ENCODE results near the gene SLC22A7. TPM values are rescaled to one million over a fixed set of nuclear protein-coding genes. Genes with fewer than 3 reads are reported as not detected.
A peak's percentile ranks its signal among the peaks of the same experiment; 100 is the strongest.

SLC22A7 gene
- total RNA-seq (2021; fragmentation: NEBNext Ultra II Directional; extraction: Animal tissue kit (Norgen Biotek cat#: 25700)) (not detected in 2 replicates), polyA plus RNA-seq (2011; rRNA removed) (not detected in 2 replicates), polyA minus RNA-seq (2011; rRNA and poly(A)+ RNA removed) (not detected in 2 replicates)
- polyA plus RNA-seq (2011; cell fraction: cytosol; rRNA removed), result not detected
- not detected for polyA plus RNA-seq (2011; cell fraction: nucleus; rRNA removed)
- 0.13 to 0.58 TPM (median 0.47 TPM) in 3 of 4 replicates, not detected in the other for polyA plus RNA-seq (2012, experiment 1 of 2)
- polyA plus RNA-seq (2012, experiment 2 of 2), result 0.22 TPM
- polyA plus RNA-seq (2013, experiment 1 of 2), result not detected
- not detected for polyA plus RNA-seq (2013, experiment 2 of 2)
- polyA minus RNA-seq (2011; cell fraction: cytosol; rRNA and poly(A)+ RNA removed), result not detected
- polyA minus RNA-seq (2011; cell fraction: nucleus; rRNA and poly(A)+ RNA removed), result not detected
- long read RNA-seq, experiment 1, result 0 reads
- long read RNA-seq, experiment 2, result 0 reads

- Histone ChIP-seq H3K4me2 (ENCODE audit: insufficient read depth in 1 of 2, low read depth in 2 of 2, low read length in 2 of 2) (no peak within 1 kb of the TSS), H3K27ac (ENCODE audit: low read depth, low read length) (no peak within 1 kb of the TSS), H2BK15ac (ENCODE audit: low read length) (no peak within 1 kb of the TSS), H3K23ac (ENCODE audit: insufficient read length) (no peak within 1 kb of the TSS), H3K56ac (replicated peaks; ENCODE audit: insufficient read length, low read depth, low read length) (no peak within 1 kb of the TSS), H3K23me2 (ENCODE audit: low read depth, low read length) (peaks cover 12% of the 10 kb centered on the region; the same call in 1 of the 2 replicates), H3K9ac (replicated peaks in 1 of 4; ENCODE audit: extremely low read depth in 1 of 4, low read depth in 3 of 4, low read length in 3 of 4) (no peak within 1 kb of the TSS; a peak in 1 of 7 replicates), H2AK5ac (ENCODE audit: low read depth, low read length) (0 out of 2 replicates have a peak within 1 kb of the TSS, but pooled peaks have one; percentile 32), H3K9me3 (ENCODE audit: insufficient read depth in 2 of 2, low read depth in 1 of 2, low read length in 1 of 2) (no peaks in the 10 kb centered on the region), H3K27me3 (replicated peaks in 1 of 4; ENCODE audit: control insufficient read depth in 3 of 4, extremely low read depth in 1 of 4, insufficient read depth in 3 of 4, low read length in 3 of 4) (peaks cover 0 to 2% (median 0%) of the 10 kb centered on the region in 4 experiments; a peak in 1 of 7 replicates), H3K79me1 (ENCODE audit: low read depth, low read length) (no peaks in the 10 kb centered on the region), H4K20me1 (replicated peaks in 1 of 2; ENCODE audit: control insufficient read depth in 1 of 2, insufficient read depth in 2 of 2, low read length in 2 of 2) (peaks cover 0 to 8% of the 10 kb centered on the region in 2 experiments), H3K18ac (ENCODE audit: extremely low read depth, low read length) (no peak within 1 kb of the TSS), H3K4me3 (ENCODE audit: extremely low read depth in 1 of 4, insufficient read depth in 2 of 4, low read depth in 3 of 4, low read length in 4 of 4) (no peak within 1 kb of the TSS), H3K14ac (ENCODE audit: insufficient read length) (no peak within 1 kb of the TSS), H2BK12ac (ENCODE audit: low read depth, low read length) (no peak within 1 kb of the TSS), H4K91ac (replicated peaks; ENCODE audit: insufficient read length, low read length) (no peak within 1 kb of the TSS), H3K36me3 (ENCODE audit: control insufficient read depth in 2 of 4, insufficient read depth in 4 of 4, low read length in 3 of 4) (no peaks in the 10 kb centered on the region; a peak in 1 of 8 replicates), H2BK5ac (ENCODE audit: low read depth, low read length) (no peak within 1 kb of the TSS), H2BK20ac (ENCODE audit: low read length) (no peak within 1 kb of the TSS), H4K5ac (ENCODE audit: insufficient read length, low read depth, low read length) (no peak within 1 kb of the TSS), H3K79me2 (ENCODE audit: control insufficient read depth in 1 of 2, insufficient read depth in 2 of 2, low read length in 2 of 2) (no peaks in the 10 kb centered on the region), H4K8ac (ENCODE audit: extremely low read depth, insufficient read depth, low read length) (no peak within 1 kb of the TSS; the same call in 1 of the 2 replicates), H2AFZ (ENCODE audit: low read length) (no peak within 1 kb of the TSS; the same call in 1 of the 2 replicates), H3K4ac (replicated peaks; ENCODE audit: insufficient read length, low read depth, low read length) (no peak within 1 kb of the TSS), H2BK120ac (replicated peaks; ENCODE audit: low read depth, low read length) (no peak within 1 kb of the TSS), H3K4me1 (replicated peaks in 1 of 4; ENCODE audit: control insufficient read depth in 3 of 4, insufficient read depth in 4 of 4, low read length in 3 of 4) (no peaks in the 10 kb centered on the region)
- FAIRE-seq, result no peak
- TF ChIP-seq E2F6 (IDR thresholded peaks at IDR 0.05) (no peak), SIRT6 (IDR thresholded peaks at IDR 0.05; ENCODE audit: low read length) (no peak), RNF2 (IDR thresholded peaks at IDR 0.05; ENCODE audit: borderline replicate concordance, low read depth, low read length, missing control alignments, poor library complexity, severe bottlenecking) (no peak), MAFK (IDR thresholded peaks at IDR 0.05; ENCODE audit: low read depth, low read length) (no peak), PHF8 (conservative IDR thresholded peaks at IDR 0.05; ENCODE audit: low read depth, low read length) (no peak)
- CTCF ChIA-PET (ENCODE audit: partially characterized antibody), result interaction anchor here (0.8 to 5.9 kb wide), 11 partner anchors 10 to 134 kb away, joined by 3 to 50 read pairs (median 10); partner anchors contain the start of genes CRIP3 and DNPH1
- WGBS, 2 experiments (ENCODE audit: extremely low coverage in 1 of 2, insufficient coverage in 1 of 2, insufficient read length in 1 of 2, insufficient replicate concordance in 2 of 2, low coverage in 1 of 2, low lambda C conversion rate in 2 of 2, missing lambda C conversion rate in 1 of 2), result 94% methylated on average over 10 of the region's 10 CpGs; no CpG with 5 or more reads in 1 of the 2 experiments
- POLR2A ChIA-PET (ENCODE audit: partially characterized antibody), result interaction anchor here (0.9 to 5.7 kb wide), 7 partner anchors 10 to 116 kb away, joined by 3 to 45 read pairs (median 3); partner anchors contain the start of genes CRIP3 and CUL9
- DNase-seq (ENCODE audit: low read depth in 1 of 2, low spot score in 2 of 2), result no peak
Measured at GRCh38 chr6:43297644-43298564, at the start of gene SLC22A7. TSS of gene SLC22A7 (plus strand) at chr6:43298260. CDS start at chr6:43298359, 99 bp downstream.
